Kidney (tissue), 14 donors: Measurements from ENCODE around the gene GADD45B. TPM values are rescaled to one million over a fixed set of nuclear protein-coding genes. Genes with fewer than 3 reads are reported as not detected.

Experiments
- DNase-seq, 5 donors: peaks; one replicate each; pipeline ENCODE4 v3.0.0-alpha.2; 2013 to 2020
- FAIRE-seq: peaks from 2 replicates; lab custom pipeline; 2012; peaks lifted over from hg19 to GRCh38; lab: Jason Lieb, UNC
- H3K27ac ChIP-seq, 2 donors: one replicate each; pipeline ENCODE4 v1.7.0; 2013; ENCODE audit warnings: low read depth in 2 of 2, low read length in 2 of 2, inconsistent platforms in 1 of 2
- H3K27me3 ChIP-seq: one replicate; pipeline ENCODE4 v1.7.1; 2013; ENCODE audit warnings: low read length, inconsistent platforms; ENCODE audit not compliant: control insufficient read depth, insufficient read depth
- H3K36me3 ChIP-seq, 3 donors: one replicate each; pipeline versions ENCODE4 v1.7.0 to v1.7.1; 2013; ENCODE audit warnings: low read length in 3 of 3, control low read depth in 1 of 3, inconsistent platforms in 1 of 3; ENCODE audit not compliant: insufficient read depth in 3 of 3, control insufficient read depth in 2 of 3
- H3K4me1 ChIP-seq, 3 donors: one replicate each; pipeline versions ENCODE4 v1.7.0 to v1.7.1; 2013; ENCODE audit warnings: low read length in 3 of 3, inconsistent platforms in 1 of 3, low read depth in 1 of 3; ENCODE audit not compliant: control insufficient read depth in 2 of 3, insufficient read depth in 2 of 3
- H3K4me3 ChIP-seq, 3 donors: one replicate each; pipeline versions ENCODE4 v1.7.0 to v1.8.1; 2013; ENCODE audit warnings: low read length in 3 of 3, control low read depth in 1 of 3, inconsistent platforms in 1 of 3
- H3K9ac ChIP-seq, 3 donors: one replicate each; pipeline versions ENCODE4 v1.7.0 to v1.7.1; 2013; ENCODE audit warnings: low read length in 3 of 3, control low read depth in 1 of 3, inconsistent platforms in 1 of 3
- H3K9me3 ChIP-seq, 3 donors: one replicate each; pipeline versions ENCODE4 v1.7.0 to v1.7.1; 2013; ENCODE audit warnings: low read length in 3 of 3, control low read depth in 1 of 3, inconsistent platforms in 1 of 3; ENCODE audit not compliant: control insufficient read depth in 2 of 3, insufficient read depth in 1 of 3
- intact Hi-C: fragments of 100-400 bp; cut with DNase I; formaldehyde crosslinking; loops from one replicate; pipeline ENCODE4 v1.11.1; 2022
- polyA plus RNA-seq: library from polyadenylated mRNA; stranded (reverse); fragments of 350-450 nt; fragmentation: Illumina TruSeq; extraction: RNeasy Lipid Tissue Mini Kit (QIAGEN cat#74804); gene quantifications from one replicate; pipeline ENCODE4 v1.2.3, GENCODE V29; 2014; ENCODE audit warnings: low read depth, low replicate concordance; ENCODE audit not compliant: insufficient read depth
- total RNA-seq: library from RNA; stranded (reverse); fragmentation: NEBNext Ultra II Directional; extraction: Animal tissue kit (Norgen Biotek cat#: 25700); gene quantifications from one replicate; pipeline ENCODE4 v1.2.1, GENCODE V29; 2021
- TF ChIP-seq, protein P1 (sequence below): IDR thresholded peaks from 3 replicates; pipeline ENCODE4 v1.5.1; 2012; ENCODE audit warnings: mild to moderate bottlenecking, moderate library complexity, borderline replicate concordance; ENCODE audit not compliant: insufficient read depth; ENCODE audit errors: extremely low read depth
- donor health status: control.
- donor health status: control.
- donor health status: control.
- donor health status: control.
- donor health status: control.
- donor health status: DM: yes; HTN: yes; CAD: no.
- donor health status: Normal renal cell carcinoma (clear cell type).

GADD45B gene
- total and polyA plus RNA-seq, 2 donors from 2014 or later, result 88.5 to 149 TPM

DNA sequence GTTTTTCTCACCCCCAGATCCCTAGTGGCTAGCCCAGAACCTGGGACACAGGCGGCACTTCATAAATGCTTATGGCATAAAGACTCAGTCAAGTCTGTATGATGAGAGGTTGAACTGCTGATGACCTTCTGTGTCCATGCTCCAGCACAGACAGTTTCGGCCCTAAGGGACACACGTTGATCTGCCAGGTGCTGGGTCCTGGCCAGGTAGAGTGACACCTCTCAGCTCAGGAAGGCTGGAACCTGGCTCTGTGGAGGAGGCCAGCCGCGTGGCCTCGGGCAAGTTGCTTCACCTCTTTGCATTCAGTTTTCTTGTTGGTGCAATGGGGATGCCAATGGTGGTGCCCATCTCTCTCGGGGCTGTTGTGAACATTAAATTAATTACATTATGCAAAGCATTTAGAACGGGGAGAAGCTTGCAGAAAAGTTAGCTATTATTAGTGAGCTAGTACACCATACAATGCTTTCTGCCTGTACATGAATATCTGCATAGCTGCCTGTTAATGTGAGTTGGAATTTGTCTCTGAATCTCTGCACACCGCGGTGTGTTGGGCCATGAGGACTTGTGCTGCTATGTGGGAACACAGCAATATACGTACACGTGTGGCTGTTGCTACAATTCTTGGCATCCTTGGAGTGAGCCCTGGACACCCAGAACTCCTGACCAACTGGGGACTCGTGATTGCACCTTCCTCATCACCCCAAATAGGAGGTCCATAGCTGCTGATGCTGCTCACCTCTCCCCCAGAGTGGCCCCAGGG is 8.4 kb downstream of the GADD45B start:
- no peak overlapping the region for H3K27ac ChIP-seq
- FAIRE-seq, result no peak
- intact Hi-C loops, result no loop called here

DNA sequence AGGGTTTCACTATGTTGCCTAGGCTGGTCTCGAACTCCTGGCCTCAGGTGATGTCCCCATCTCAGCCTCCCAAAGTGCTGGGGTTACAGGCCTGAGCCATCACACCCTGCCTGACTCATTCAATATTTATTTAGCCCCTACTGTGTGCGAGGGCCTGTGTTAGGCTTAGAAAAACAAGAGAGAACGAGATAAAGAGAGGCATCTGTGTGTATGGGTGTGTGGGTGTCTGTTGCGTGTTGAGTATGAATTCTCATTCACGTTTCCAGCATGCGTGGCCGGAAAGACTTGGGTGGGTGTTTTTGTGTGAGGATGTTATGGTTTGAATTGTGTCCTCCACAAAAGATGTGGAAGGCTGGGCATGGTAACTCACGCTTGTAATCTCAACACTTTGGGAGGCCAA is 9.5 kb downstream of the GADD45B start:
- TF ChIP-seq, protein P1, sequence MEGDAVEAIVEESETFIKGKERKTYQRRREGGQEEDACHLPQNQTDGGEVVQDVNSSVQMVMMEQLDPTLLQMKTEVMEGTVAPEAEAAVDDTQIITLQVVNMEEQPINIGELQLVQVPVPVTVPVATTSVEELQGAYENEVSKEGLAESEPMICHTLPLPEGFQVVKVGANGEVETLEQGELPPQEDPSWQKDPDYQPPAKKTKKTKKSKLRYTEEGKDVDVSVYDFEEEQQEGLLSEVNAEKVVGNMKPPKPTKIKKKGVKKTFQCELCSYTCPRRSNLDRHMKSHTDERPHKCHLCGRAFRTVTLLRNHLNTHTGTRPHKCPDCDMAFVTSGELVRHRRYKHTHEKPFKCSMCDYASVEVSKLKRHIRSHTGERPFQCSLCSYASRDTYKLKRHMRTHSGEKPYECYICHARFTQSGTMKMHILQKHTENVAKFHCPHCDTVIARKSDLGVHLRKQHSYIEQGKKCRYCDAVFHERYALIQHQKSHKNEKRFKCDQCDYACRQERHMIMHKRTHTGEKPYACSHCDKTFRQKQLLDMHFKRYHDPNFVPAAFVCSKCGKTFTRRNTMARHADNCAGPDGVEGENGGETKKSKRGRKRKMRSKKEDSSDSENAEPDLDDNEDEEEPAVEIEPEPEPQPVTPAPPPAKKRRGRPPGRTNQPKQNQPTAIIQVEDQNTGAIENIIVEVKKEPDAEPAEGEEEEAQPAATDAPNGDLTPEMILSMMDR, result no peak
- Histone ChIP-seq H3K9ac (no peak overlapping the region), H3K36me3 (no peaks in the 10 kb centered on the region), H3K27me3 (peaks cover 4% of the 10 kb centered on the region), H3K4me3 (no peak overlapping the region), H3K27ac (no peak overlapping the region), H3K4me1 (peaks cover 0 to 9% (median 5%) of the 10 kb centered on the region in 3 donors), H3K9me3 (peaks cover 0 to 8% (median 0%) of the 10 kb centered on the region in 3 donors)
- DNase-seq (no peak), FAIRE-seq (no peak)
- intact Hi-C loops, result no loop called here

More for the DNA sequence above, 8.4 kb downstream of the GADD45B start:
- no peak for DNase-seq
- Histone ChIP-seq H3K36me3 (no peaks in the 10 kb centered on the region), H3K4me1 (peaks cover 0 to 4% (median under 1%) of the 10 kb centered on the region in 3 donors), H3K9ac (no peak overlapping the region), H3K4me3 (no peak overlapping the region), H3K27me3 (no peaks in the 10 kb centered on the region), H3K9me3 (peaks cover 0 to 8% (median 0%) of the 10 kb centered on the region in 3 donors)
- TF ChIP-seq, protein P1, result no peak

DNA sequence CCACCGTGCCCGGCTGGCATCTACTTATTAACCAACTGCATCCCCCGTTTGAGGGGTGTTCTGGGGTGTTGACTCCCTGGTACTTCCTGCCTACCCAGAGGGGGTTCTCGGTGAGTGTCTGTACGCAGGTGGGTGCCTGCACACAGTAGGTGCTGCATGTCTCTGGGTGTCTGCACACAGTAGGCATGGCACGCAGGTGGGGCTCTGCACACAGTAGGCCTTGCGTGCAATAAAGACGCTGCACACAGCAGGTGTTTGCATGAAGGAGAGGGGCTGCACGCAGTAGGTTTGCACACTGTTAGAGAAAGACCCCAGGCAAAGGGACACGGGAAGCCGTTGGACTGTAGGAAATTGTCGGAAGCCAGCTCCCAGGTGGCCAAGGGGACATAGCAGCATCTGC is 11.2 kb downstream of the GADD45B start:
- FAIRE-seq, result no peak
- no peak for DNase-seq
- TF ChIP-seq, protein P1, result no peak
- Histone ChIP-seq H3K4me3 (no peak overlapping the region), H3K9ac (no peak overlapping the region), H3K36me3 (no peaks in the 10 kb centered on the region), H3K27ac (no peak overlapping the region), H3K27me3 (peaks cover 4% of the 10 kb centered on the region), H3K4me1 (peaks cover 0 to 17% (median 5%) of the 10 kb centered on the region in 3 donors), H3K9me3 (peaks cover 0 to 8% (median 0%) of the 10 kb centered on the region in 3 donors)
- intact Hi-C loops, result no loop called here
